CD4-positive, alpha-beta T cell treated with Interleukin-17A for 1 hour (primary cell): ENCODE results near the gene GDPGP1.
"Not testable (repeated sequence)": the region's sequence is repeated elsewhere in the genome, so short reads cannot be mapped to it uniquely, and the experiment has no call there.

Source experiments
- DNase-seq: peaks from one replicate; pipeline ENCODE4 v3.0.0-alpha.2; 2020

The GDPGP1 gene

GRCh38 chr15:90227336-90227735 is 6.7 kb upstream of the GDPGP1 start:
- DNase-seq, result no peak

GRCh38 chr15:90227816-90228772 is 5.9 kb upstream of the GDPGP1 start:
- no peak for DNase-seq

GRCh38 chr15:90228960-90229359 is 5.0 kb upstream of the GDPGP1 start:
- DNase-seq, result no peak

GRCh38 chr15:90230071-90230494 is 3.9 kb upstream of the GDPGP1 start:
- no peak for DNase-seq

GRCh38 chr15:90230610-90231009 is 3.4 kb upstream of the GDPGP1 start:
- DNase-seq, result no peak

GRCh38 chr15:90231028-90232017 is 2.7 kb upstream of the GDPGP1 start:
- peak; percentile 90 for DNase-seq

- DNase-seq, result no peak
Measured at GRCh38 chr15:90232196-90232595, 1.8 kb upstream of the GDPGP1 start.

GRCh38 chr15:90232941-90233386 is 1.0 kb upstream of the GDPGP1 start:
- DNase-seq, result no peak

- peak; percentile 97 for DNase-seq
Measured at GRCh38 chr15:90233387-90234095, 468 bp upstream of the GDPGP1 start, which contains the start of gene CIB1. Gene CIB1, minus strand, starts transcription at chr15:90233941. Its CDS starts 56 bp downstream, at chr15:90233885.

GRCh38 chr15:90239371-90239770 is 5.4 kb downstream of the GDPGP1 start:
- no peak for DNase-seq

GRCh38 chr15:90240856-90241255 is 6.8 kb downstream of the GDPGP1 start:
- DNase-seq, result no peak

GRCh38 chr15:90241343-90242192 is 7.6 kb downstream of the GDPGP1 start:
- no peak for DNase-seq

- DNase-seq, result no peak
Measured at GRCh38 chr15:90243943-90244639, 10.1 kb downstream of the GDPGP1 start.

GRCh38 chr15:90248789-90249202 is 14.8 kb downstream of the GDPGP1 start:
- no peak for DNase-seq

- DNase-seq, result peak; percentile 70
Measured at GRCh38 chr15:90249203-90249863, 15.3 kb downstream of the GDPGP1 start, which contains the start of gene TTLL13. Gene TTLL13, plus strand, starts transcription at chr15:90249556. Its CDS starts 1,075 bp downstream, at chr15:90250631.

- no peak for DNase-seq
Measured at GRCh38 chr15:90257776-90258175, 23.8 kb downstream of the GDPGP1 start.

- no peak for DNase-seq
Measured at GRCh38 chr15:90259524-90259923, 25.5 kb downstream of the GDPGP1 start.

GRCh38 chr15:90260731-90261130 is 26.7 kb downstream of the GDPGP1 start:
- DNase-seq, result not testable (repeated sequence)

GRCh38 chr15:90261811-90262210 is 27.8 kb downstream of the GDPGP1 start:
- DNase-seq, result no peak

GRCh38 chr15:90262426-90262825 is 28.4 kb downstream of the GDPGP1 start:
- no peak for DNase-seq
